Putamen (tissue), 1 donor: ENCODE measurements around the gene CDKN2A.
"Not testable (repeated sequence)": the region's sequence is repeated elsewhere in the genome, so short reads cannot be mapped to it uniquely, and the experiment has no call there.

Experiments
- DNase-seq: peaks from one replicate; pipeline ENCODE4 v3.0.0-alpha.2; 2016; ENCODE audit warnings: low spot score

CDKN2A gene

DNA sequence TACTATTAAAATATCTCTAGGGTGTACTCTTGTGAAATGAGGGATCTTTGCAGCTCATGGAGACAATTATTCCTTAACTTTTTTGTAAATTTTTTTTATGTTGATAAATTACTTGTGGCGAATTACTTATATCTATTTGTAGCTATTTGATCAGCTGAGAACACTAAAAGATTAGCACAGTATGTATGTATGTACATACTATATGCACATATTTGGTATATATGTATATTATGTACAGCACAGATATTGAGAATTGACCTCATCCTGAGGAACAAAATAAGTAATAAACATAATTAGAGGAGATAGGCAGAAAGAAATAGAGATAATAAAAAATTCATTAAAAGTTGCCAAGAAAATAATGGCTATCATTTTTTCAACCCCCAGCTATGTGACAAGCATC lies 11.8 kb downstream of the CDKN2A start:
- no peak for DNase-seq

DNA sequence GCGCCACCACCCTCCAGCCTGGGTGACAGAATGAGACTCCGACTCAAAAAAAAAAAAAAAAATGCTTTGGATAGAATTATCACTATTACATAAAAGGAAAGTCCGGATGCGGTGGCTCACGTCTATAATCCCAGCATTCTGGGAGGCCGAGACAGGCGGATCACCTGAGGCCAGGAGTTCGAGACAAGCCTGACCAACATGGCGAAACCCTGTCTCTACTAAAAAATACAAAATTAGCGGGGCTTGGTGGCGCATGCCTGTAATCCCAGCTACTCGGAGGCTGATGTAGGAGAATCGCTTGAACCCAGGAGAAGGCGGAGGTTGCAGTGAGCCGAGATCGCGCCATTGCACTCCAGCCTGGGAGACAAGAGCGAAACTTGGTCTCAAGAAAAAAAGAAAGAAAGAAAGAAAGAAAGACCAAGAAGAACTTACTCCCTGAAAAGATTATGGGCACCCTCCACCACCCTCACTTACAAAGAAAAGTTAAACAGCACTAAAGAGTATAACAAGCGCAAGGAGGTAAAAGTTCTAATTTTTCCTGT lies 17.8 kb downstream of the CDKN2A start:
- DNase-seq, result no peak

DNA sequence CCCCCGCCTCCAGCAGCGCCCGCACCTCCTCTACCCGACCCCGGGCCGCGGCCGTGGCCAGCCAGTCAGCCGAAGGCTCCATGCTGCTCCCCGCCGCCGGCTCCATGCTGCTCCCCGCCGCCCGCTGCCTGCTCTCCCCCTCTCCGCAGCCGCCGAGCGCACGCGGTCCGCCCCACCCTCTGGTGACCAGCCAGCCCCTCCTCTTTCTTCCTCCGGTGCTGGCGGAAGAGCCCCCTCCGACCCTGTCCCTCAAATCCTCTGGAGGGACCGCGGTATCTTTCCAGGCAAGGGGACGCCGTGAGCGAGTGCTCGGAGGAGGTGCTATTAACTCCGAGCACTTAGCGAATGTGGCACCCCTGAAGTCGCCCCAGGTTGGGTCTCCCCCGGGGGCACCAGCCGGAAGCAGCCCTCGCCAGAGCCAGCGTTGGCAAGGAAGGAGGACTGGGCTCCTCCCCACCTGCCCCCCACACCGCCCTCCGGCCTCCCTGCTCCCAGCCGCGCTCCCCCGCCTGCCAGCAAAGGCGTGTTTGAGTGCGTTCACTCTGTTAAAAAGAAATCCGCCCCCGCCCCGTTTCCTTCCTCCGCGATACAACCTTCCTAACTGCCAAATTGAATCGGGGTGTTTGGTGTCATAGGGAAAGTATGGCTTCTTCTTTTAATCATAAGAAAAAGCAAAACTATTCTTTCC lies 19.3 kb downstream of the CDKN2A start:
- DNase-seq, result peak; percentile 13

DNA sequence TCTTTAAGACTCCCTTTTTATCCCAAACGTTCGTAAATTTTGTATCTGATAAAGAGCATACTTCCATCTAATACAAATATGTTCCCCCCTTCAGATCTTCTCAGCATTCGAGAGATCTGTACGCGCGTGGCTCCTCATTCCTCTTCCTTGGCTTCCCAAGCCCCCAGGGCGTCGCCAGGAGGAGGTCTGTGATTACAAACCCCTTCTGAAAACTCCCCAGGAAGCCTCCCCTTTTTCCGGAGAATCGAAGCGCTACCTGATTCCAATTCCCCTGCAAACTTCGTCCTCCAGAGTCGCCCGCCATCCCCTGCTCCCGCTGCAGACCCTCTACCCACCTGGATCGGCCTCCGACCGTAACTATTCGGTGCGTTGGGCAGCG lies 19.9 kb downstream of the CDKN2A start:
- no peak for DNase-seq

DNA sequence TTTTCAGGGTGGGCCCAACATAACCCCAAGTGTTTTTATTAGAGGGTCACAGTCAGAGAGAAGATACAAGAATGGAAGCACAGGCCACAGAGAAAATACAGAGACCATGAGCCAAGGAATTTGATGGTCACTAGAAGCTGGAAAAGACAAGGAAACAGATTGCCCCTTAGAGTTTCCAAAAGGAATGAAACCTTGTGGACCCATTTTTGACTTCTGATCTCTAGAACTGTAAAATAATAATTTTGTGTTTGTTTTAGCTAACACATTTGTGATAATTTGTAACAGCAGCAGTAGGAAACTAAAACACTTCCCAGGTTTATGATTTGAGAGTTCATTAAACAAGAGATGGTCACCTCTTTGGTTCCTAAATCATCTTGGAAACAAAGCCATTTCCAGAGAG lies 21.8 kb downstream of the CDKN2A start:
- no peak for DNase-seq

DNA sequence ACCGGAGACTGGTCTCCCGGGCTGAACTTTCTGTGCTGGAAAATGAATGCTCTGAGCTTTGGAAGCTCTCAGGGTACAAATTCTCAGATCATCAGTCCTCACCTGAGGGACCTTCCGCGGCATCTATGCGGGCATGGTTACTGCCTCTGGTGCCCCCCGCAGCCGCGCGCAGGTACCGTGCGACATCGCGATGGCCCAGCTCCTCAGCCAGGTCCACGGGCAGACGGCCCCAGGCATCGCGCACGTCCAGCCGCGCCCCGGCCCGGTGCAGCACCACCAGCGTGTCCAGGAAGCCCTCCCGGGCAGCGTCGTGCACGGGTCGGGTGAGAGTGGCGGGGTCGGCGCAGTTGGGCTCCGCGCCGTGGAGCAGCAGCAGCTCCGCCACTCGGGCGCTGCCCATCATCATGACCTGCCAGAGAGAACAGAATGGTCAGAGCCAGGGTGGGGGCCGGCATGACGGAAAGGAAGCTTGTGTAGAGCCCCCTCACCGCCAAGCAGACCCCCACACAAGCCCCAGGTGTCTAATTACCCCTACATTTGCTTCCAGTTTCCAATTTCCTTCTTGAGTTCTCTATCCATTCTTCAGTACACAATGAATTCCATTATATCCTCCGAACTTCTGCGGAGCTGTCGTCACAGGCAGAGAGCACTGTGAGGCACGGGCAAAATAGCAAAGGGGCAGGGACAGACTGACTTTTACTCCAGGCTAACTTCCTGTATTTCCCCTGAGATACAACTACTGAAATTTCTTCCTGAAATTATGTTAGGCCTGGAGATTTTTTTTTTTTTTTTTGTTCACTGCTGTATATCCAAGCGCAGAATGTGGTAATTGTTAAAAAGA lies 23.2 kb downstream of the CDKN2A start:
- no peak for DNase-seq

DNA sequence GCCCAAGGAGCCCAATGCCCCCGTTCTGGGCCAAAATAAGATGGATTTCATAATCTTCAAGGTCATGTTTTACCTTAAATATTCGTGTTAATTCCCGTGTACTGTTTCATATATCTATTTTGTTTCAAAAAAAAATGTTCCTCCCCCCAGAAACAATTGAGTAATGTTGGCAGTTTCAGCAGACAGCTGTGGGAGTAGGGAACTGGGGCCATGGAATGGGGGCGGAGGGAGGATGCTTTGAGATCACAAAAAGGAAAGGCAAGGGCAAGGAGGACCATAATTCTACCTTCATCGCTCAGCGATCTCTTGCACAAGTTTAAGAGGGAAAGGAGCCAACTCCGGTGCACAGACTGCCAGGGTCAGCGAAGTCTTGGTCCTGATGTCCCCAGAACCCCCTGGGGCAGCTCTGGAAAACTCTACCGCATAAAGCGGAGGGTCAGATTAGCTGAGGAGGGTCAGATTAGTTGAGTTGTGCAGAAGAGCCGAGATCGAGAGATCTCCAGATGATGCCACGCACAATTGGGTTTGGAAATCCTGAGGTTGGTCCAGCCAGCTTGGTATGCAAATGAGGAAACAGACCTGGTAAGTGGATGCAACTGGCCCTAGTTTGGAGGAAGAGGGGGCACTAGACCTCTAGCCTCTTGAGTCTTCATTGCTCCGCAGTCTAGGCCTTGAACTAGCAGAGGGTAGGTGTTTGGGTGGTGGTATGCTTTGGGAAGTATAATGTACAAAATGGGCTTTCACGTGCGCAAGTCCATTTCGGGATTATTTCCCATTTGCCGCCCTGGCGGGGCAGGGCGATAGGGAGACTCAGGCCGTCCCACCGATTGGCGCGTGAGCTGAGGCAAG lies 24.0 kb downstream of the CDKN2A start:
- no peak for DNase-seq

DNA sequence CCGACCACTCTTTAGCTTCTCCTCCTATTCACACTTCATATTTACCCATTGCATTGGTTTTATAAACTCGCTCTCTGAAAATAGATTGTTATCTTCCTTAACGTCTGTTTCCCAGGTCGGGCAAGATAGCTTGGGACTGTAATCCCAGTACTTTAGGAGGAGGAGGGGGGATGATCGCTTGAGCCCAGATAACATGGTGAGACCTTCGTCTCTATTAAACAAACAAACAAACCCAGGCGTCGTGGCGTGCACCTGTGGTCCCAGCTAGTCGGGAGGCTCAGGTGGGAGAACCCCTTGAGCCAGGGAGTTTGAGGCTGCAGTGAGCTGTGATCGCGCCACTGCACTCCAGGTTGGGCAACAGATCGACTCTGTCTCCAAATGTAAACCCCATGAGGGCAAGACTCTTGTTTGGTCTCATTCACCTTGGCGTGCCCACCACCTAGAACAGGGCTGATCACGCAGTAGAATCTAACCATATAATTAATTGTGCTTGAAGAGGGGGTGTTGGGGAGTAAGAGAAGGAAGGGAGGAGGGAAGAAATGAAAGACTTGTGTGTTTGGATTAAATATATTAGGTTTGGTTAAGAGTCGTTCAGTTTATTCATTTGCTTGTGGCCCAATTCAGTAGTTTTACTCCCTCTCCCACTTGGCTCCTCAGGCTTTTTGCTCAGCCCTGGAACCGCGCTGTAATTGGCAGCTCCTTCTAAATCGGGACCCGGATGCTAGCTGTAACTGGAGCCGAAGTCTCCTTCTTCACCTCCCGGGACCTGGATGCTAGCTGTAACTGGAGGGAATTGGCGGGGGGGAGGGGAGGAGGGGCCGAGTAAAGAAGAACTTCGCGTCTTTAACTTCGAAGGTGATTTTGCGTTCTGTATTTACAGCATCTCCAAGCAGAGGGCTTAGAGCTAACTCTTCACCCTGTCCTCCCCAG lies 24.9 kb downstream of the CDKN2A start:
- DNase-seq, result no peak

DNA sequence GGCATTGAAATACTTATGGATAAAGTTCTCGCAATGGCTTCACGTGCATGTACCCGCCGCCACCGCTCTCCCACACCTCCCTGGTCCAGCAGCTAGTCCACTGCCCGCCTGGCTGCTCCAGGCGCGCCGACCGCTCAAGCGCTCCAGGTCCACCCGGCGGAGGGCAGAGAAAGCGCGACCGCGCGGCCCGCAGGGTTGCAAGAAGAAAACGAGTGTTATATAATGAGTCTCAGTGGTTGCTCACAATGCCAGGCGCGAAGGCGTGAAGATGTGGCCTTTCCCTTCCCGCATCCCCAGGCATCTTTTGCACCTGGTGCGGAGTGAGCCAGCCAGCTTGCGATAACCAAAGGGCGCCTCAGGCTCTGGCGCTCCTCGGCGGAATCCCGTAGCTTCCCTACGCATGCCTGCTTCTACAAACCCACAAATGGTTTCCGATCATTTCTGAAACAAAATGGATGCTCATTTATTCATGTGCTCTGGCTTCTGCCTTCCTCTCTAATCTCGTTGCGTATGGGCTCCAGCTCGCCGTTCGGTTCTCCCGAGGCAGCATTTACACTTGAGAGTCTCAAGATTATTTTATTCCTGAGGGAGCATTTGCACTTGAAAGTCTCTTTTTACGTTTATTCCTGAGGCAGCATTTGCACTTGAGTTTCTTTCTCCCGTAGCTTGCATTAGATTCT lies 25.7 kb downstream of the CDKN2A start:
- DNase-seq, result no peak

DNA sequence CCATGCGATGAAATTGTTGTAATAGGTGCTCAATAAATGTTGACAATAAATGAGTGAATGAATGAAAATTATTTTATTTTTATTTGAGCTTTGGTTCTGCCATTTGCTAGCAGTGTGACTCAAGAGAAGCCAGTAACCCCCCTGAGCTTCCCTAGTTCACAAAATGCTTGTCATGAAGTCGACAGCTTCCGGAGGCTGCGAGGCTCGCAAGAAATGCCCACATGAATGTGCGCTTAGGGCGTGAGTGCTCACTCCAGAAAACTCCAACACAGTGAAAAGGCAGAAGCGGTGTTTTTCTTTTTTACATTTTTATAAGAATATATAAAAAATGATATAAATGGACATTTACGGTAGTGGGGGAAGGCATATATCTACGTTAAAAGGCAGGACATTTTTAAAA lies 26.5 kb downstream of the CDKN2A start:
- no peak for DNase-seq

DNA sequence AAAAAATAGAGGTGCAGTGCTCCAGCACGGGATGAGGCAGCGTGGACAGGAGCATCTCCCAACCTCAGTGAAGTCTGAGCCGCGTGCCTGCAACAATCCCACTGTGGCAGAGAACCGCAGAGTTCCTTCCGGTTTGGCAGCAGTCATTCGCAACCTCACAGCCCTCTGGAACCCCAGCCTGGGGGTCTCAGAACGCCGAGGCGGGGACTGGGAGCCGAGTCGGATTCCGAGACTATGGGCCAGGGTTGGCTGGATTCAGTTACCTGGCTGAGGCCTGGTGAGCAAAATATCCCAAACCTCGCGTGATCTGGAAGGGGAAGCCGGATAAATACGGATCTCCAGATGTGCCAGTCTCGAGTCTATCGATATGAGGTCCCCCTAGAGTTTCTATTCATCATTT lies 27.0 kb downstream of the CDKN2A start:
- DNase-seq, result no peak

DNA sequence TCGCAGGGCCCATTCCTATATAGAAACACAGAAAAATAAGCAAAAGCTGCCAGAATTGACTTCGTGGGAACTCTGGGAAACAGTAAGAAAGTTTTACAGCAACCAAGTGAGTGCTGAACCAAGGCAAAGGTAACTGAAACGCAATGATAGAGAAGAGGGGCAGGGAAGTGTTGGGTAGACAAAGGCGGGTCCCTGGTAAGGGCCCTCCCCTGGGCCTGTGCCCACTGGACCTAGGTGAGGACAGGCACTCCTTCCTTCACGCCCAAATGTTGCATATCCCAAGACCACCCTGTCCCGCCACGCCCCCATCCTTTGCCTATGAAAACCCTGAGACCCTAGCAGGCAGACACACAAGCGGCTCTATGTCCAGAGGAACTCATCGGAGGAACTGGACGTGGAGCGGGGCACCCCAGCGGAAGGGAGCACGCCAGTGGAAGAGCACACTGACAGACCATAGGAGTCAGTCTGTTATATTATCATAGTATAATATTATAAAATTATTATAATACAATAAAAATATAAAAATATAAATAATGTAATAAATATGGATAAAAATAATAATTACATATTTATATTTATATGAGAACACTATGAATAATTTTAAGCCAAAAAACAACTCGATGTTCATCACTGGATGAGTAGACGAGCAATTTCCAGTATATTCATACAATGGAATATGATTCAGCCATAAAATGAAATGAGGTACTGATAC lies 27.9 kb downstream of the CDKN2A start:
- no peak for DNase-seq

DNA sequence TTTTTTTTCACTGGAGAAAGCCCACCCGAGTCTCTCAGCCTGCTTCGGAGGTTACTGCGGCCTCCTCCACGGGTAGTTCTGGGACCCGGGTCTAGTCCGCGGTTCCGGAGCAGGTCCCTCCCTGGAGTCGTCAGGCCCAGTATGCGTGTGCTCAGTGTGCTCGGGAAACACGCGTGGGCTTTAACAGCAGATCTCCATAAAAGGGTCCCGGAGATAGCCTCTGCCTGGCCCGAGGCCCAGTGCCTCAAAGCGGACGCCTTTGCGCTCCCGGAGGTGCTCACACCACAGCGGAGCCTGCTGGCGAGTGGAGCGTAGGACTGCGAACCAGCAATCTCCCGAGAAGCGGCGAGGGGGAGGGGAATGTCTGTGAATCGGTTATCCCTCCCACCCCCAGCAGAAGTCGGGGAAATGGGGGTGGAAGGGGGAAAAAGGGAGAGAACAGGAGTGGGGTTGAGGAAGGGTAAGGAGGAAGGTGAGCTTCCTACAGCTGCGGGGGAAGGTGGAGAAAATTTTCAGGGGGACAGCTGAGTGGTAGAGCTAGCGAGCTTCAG lies 28.7 kb downstream of the CDKN2A start:
- no peak for DNase-seq

DNA sequence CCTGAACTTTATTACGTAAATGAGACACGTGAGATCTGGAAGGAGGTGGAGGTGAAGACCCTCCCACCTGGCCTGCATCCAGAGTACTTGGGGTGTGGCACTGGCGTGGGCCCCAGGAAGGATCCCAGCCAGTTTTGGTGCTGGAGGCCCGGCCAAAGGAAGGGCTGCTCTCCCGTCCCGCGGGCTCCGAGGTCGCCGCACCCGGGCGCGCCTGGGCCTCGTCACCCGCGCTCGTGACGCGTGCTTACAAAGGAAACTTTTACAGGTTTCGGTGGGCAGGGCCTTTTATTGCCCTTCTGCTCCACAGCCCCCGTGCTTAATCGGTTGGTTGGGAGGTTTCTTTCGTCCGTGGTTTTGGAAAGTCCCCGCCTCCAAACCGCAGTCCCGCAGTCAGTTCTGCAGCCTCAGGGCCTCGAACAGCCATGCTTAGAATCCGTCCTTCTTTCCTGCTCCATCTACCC lies 29.2 kb downstream of the CDKN2A start:
- no peak for DNase-seq

DNA sequence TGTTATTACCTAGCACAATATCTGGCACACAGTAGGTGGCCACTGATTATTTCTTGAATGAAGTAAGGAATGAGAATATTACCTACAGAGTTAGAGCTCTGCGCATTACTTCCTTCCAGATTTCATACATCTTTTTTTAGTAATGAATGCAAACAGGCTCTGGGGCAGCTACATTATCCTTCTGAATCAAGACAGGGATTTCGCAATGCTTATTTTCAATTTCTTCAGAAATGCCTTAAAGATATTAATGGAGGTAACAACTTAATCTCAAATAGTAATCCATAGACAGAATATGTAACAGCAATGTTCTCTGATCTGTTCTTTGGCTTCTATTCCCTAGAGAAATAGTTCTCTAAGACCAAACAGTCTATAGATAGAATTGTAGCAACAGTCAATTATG lies 32.6 kb downstream of the CDKN2A start:
- no peak for DNase-seq

DNA sequence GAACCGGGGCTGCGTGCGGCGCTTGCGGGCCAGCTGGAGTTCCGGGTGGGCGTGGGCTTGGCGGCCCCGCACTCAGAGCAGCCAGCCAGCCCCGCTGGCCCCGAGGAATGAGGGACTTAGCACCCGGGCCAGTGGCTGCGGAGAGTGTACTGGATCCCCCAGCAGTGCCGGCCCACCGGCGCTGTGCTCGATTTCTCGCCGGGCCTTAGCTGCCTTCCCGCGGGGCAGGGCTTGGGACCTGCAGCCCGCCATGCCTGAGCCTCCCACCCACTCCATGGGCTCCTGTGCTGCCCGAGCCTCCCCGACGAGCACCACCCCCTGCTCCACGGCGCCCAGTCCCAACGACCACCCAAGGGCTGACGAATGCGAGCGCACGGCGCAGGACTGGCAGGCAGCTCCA lies 34.9 kb downstream of the CDKN2A start:
- not testable (repeated sequence) for DNase-seq

DNA sequence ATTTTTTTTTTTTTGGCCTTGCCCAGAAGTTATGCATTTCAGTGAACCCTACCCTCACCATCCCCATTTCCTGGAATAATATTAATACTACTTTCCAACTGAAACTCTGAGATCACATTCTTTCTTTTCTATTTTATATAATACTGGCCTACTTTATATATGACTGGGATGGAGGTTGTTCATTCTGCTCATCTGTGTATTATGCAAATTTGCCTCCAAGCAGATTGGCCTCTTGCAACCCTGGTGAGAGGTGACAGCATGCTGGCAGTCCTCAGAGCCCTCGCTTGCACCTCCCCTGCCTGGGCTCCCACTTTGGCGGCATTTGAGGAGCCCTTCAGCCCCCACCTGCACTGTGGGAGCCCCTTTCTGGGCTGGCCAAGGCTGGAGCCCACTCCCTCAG lies 35.4 kb downstream of the CDKN2A start:
- DNase-seq, result no peak

DNA sequence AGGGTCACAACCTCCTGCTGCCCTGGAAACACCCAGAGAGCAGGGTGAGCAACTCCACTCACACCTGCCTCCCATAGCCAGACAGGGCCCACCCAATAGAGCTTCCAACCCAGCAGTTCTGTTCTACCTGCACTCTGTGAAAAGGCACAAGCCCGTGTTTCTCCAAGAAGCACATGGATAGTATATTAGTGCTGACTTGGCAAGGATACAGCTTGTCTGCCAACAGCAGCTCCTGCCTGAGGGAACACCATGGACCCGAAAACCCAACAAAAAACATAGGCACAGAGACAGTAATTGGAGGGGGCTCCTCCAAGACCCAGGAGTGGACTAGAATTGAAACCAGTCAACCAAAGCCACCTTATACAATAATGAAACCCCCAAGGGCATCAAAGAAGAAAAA lies 48.6 kb downstream of the CDKN2A start:
- DNase-seq, result no peak

DNA sequence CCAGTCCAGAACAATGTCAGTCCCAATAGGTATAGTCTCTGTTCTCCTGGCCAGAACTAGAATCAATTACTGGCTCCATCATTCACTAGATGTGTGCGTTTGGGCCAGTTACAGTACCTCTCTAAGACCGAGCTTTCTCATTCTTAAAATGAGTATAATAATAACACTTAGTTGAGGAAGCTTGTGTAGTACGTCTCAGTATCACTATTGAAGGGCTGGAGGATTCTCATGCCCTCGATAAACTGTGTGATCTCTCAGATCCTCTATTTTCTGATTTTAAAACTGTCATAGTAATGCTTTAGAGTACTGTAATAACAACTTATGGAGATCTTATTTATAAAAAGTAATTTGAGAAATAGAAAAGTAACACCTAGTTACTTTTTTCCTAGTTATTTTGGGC lies 50.7 kb downstream of the CDKN2A start:
- no peak for DNase-seq
